Activated CD8-positive, alpha-beta T cell treated with anti-CD3 and anti-CD28 coated beads for 36 hours (primary cell): ENCODE results near the gene ZNF747. TPM values are rescaled to one million over a fixed set of nuclear protein-coding genes. Genes with fewer than 3 reads are reported as not detected.

Experiments used
- ATAC-seq: fragments of 200-7000 bp; cut with Tn5 transposase; one replicate; pipeline ENCODE4 v1.10.0; 2021; ENCODE audit warnings: mild to moderate bottlenecking, moderate library complexity
- CTCF ChIA-PET: fragments of 350-600 bp; sonication (Branson Sonifier 250); formaldehyde crosslinking; loops from one replicate; lab custom pipeline; 2021; ENCODE audit warnings: antibody characterized with exemption; lab: Charles Lee
- POLR2A ChIA-PET: fragments of 350-600 bp; sonication (Branson Sonifier 250); formaldehyde crosslinking; loops from one replicate; lab custom pipeline; 2021; ENCODE audit warnings: antibody characterized with exemption; lab: Charles Lee
- DNase-seq: peaks from one replicate; pipeline ENCODE4 v3.0.0-alpha.2; 2020
- H3K27ac Mint-ChIP-seq: one replicate; pipeline ENCODE4 v1.8.0; 2021; ENCODE audit warnings: mild to moderate bottlenecking, mixed read lengths
- H3K27me3 Mint-ChIP-seq: one replicate; pipeline ENCODE4 v1.8.0; 2021; ENCODE audit warnings: mixed read lengths
- H3K36me3 Mint-ChIP-seq: one replicate; pipeline ENCODE4 v1.8.0; 2021; ENCODE audit warnings: low read depth, mixed read lengths
- H3K4me1 Mint-ChIP-seq: one replicate; pipeline ENCODE4 v1.8.0; 2021; ENCODE audit warnings: low read depth, mixed read lengths
- H3K4me3 Mint-ChIP-seq: one replicate; pipeline ENCODE4 v1.8.0; 2021; ENCODE audit warnings: mild to moderate bottlenecking, moderate library complexity, mixed read lengths
- H3K9me3 Mint-ChIP-seq: one replicate; pipeline ENCODE4 v1.8.0; 2021; ENCODE audit warnings: mixed read lengths
- CTCF ChIP-seq: fragments of 200-600 bp; IDR thresholded peaks from one replicate; pipeline ENCODE4 v1.8.0; 2022; ENCODE audit warnings: antibody characterized with exemption, mild to moderate bottlenecking
- intact Hi-C: fragments of 100-400 bp; cut with micrococcal nuclease; formaldehyde crosslinking; loops from one replicate; pipeline ENCODE4 v1.10.0; 2022
- total RNA-seq, 2 experiments: library from RNA; stranded (reverse); gene quantifications; one replicate each; pipeline ENCODE4 v1.2.3, GENCODE V29; 2021

The ZNF747 gene
- total RNA-seq, result 1 to 10 TPM; 6.7 to 7.9 TPM

GRCh38 chr16:30534368-30535105, at the start of gene ZNF747:
TSS of gene ZNF747 (minus strand) at chr16:30534858. CDS start at chr16:30534679, 179 bp downstream.
- ATAC-seq (peak; percentile 83), DNase-seq (peak; percentile 94)
- CTCF ChIA-PET, result interaction anchor here (1.0 to 4.3 kb wide), 21 partner anchors 24 to 163 kb away, joined by 3 to 39 read pairs (median 7); partner anchors contain the start of genes DCTPP1, PRR14, ZNF688 and ZNF764
- Mint-ChIP-seq H3K9me3 (no peaks in the 10 kb centered on the region), H3K4me3 (peak within 1 kb of the TSS; percentile 86), H3K27ac (peak within 1 kb of the TSS; percentile 99), H3K27me3 (no peaks in the 10 kb centered on the region), H3K4me1 (peaks cover 40% of the 10 kb centered on the region), H3K36me3 (peaks cover 41% of the 10 kb centered on the region)
- POLR2A ChIA-PET, result interaction anchor here (0.6 to 4.7 kb wide), 33 partner anchors 9 to 351 kb away, joined by 3 to 42 read pairs (median 6); partner anchors contain the start of genes CORO1A, ITGAL, PRR14 and SEPHS2
- intact Hi-C loops, result loop anchor here (1.0 kb wide), 1 partner anchor 24 kb away; the partner anchor contains the start of gene ZNF764
- no peak for TF ChIP-seq CTCF

- intact Hi-C loops, result no loop called here
- ChIA-PET POLR2A (interaction anchor here (1.5 kb wide), 1 partner anchor 48 kb away, joined by 4 read pairs; the partner anchor contains the start of gene ZNF747), CTCF (interaction anchor here (0.8 to 1.1 kb wide), 2 partner anchors 10 to 49 kb away, joined by 3 read pairs; partner anchors contain the start of gene ZNF747)
- DNase-seq, result no peak
- H3K27ac Mint-ChIP-seq, result no peak overlapping the region
- no peak for ATAC-seq
- no peaks in the 10 kb centered on the region for H3K9me3 Mint-ChIP-seq
- H3K4me3 Mint-ChIP-seq, result no peak overlapping the region
- H3K4me1 Mint-ChIP-seq, result peaks cover 23% of the 10 kb centered on the region
- no peak for TF ChIP-seq CTCF
- H3K36me3 Mint-ChIP-seq, result peaks cover 42% of the 10 kb centered on the region
- H3K27me3 Mint-ChIP-seq, result no peaks in the 10 kb centered on the region
These were observed 48.1 kb upstream of the ZNF747 start for GRCh38 chr16:30582611-30583340.

- CTCF ChIA-PET, result interaction anchor here (0.8 kb wide), 1 partner anchor 9 kb away, joined by 3 read pairs; no protein-coding TSS in a partner anchor
- H3K36me3 Mint-ChIP-seq, result peaks cover 32% of the 10 kb centered on the region
- TF ChIP-seq CTCF, result no peak
- H3K4me1 Mint-ChIP-seq, result peaks cover 14% of the 10 kb centered on the region
- ATAC-seq (no peak), DNase-seq (no peak)
- POLR2A ChIA-PET, result interaction anchor here (0.8 to 1.5 kb wide), 3 partner anchors 9 to 46 kb away, joined by 3 to 4 read pairs (median 4); partner anchors contain the start of genes ZNF688 and ZNF747
- no peak overlapping the region for H3K4me3 Mint-ChIP-seq
- intact Hi-C loops, result no loop called here
- H3K27me3 Mint-ChIP-seq, result no peaks in the 10 kb centered on the region
- H3K9me3 Mint-ChIP-seq, result no peaks in the 10 kb centered on the region
- H3K27ac Mint-ChIP-seq, result no peak overlapping the region
These were observed 46.8 kb upstream of the ZNF747 start for GRCh38 chr16:30581457-30581856.

GRCh38 chr16:30574678-30575077, 40.0 kb upstream of the ZNF747 start:
- intact Hi-C loops, result no loop called here
- ChIA-PET POLR2A (interaction anchor here (1.4 kb wide), 1 partner anchor 39 kb away, joined by 5 read pairs; no protein-coding TSS in a partner anchor), CTCF (interaction anchor here (1.0 kb wide), 1 partner anchor 40 kb away, joined by 3 read pairs; no protein-coding TSS in a partner anchor)
- no peak overlapping the region for H3K4me3 Mint-ChIP-seq
- no peaks in the 10 kb centered on the region for H3K9me3 Mint-ChIP-seq
- no peak for TF ChIP-seq CTCF
- DNase-seq, result no peak
- no peaks in the 10 kb centered on the region for H3K27me3 Mint-ChIP-seq
- no peak overlapping the region for H3K27ac Mint-ChIP-seq
- H3K36me3 Mint-ChIP-seq, result peaks cover 7% of the 10 kb centered on the region
- ATAC-seq, result no peak
- peaks cover 21% of the 10 kb centered on the region for H3K4me1 Mint-ChIP-seq
